Measurements from ENCODE around the gene APOBEC3B. TPM values are rescaled to one million over a fixed set of nuclear protein-coding genes. Genes with fewer than 3 reads are reported as not detected.

The APOBEC3B gene
- total and polyA plus RNA-seq, 2 donors (not counting 3 experiments of a cell fraction or from before 2014, with no cell fraction given), result 10.3 to 19.9 TPM

DNA sequence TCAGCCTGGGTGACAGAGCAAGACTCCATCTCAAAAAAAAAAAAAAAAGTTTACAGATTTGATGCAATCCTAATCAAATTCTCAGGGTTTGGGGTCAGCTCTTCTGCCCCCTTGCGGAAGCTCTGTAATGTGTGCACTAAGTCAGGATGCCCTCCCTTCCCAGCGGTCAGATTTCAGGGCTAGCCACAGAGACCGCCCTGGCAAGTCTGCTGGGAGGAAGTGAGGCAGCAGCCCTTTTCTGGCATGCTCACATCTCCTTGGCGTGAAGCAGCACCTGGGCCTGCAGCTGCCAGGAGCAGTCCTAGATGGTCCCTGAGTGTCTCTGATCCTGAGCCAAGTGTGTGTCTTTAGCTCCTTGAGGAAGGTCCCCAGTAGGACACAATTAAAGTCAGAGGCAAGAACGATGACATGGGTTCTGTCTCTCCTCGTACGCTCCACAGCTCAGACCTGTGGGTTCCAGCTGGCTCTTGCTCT is 21.1 kb downstream of the APOBEC3B start:
- no TSS peak for BruUV-seq (replicated peaks)
- no peaks in the 10 kb centered on the region for H4K20me1 ChIP-seq (replicated peaks; ENCODE audit: control insufficient read depth, extremely low read depth, insufficient read depth, low read length)
- no peaks in the 10 kb centered on the region for H3K27me3 ChIP-seq (ENCODE audit: control insufficient read depth in 2 of 2, insufficient read depth in 2 of 2, low read length in 2 of 2)
- FAIRE-seq, result peak; percentile 89
- no peaks in the 10 kb centered on the region for H3K9me1 ChIP-seq (replicated peaks; ENCODE audit: control insufficient read depth, extremely low read depth, insufficient read depth, low read length)
- POLR2A ChIA-PET, result no interaction called here
- no peak overlapping the region for H3K9ac ChIP-seq (replicated peaks; ENCODE audit: extremely low read depth, insufficient read depth, low read length)
- dilution Hi-C loops (cut with MboI; ENCODE audit: extremely low pct_ligation_motif_present, low sequenced_read_pairs), result no loop called here
- no peak overlapping the region for H3K4me2 ChIP-seq (ENCODE audit: insufficient read depth, low read length)
- TF ChIP-seq FOS (IDR thresholded peaks at IDR 0.05; ENCODE audit: borderline replicate concordance, insufficient read depth, low read length), result no peak
- peak; percentile 67 to 72 for TF ChIP-seq CTCF (IDR thresholded peaks at IDR 0.05; ENCODE audit: extremely low read depth in 1 of 2, insufficient read depth in 1 of 2, low read depth in 1 of 2, low read length in 2 of 2)
- no peak overlapping the region for H3K4me3 ChIP-seq (replicated peaks in 1 of 3; ENCODE audit: insufficient read depth in 1 of 3, low read depth in 1 of 3, low read length in 3 of 3)
- CTCF ChIA-PET, result interaction anchor here (0.7 to 8.1 kb wide), 29 partner anchors 10 to 950 kb away, joined by 3 to 208 read pairs (median 4); partner anchors contain the start of genes APOBEC3B and CBX6
- H3K4me1 ChIP-seq (ENCODE audit: control insufficient read depth, extremely low read depth, insufficient read depth, low read length), result no peaks in the 10 kb centered on the region
- intact Hi-C loops (cut with micrococcal nuclease), result loop anchor here (1.0 to 10.0 kb wide), 4 partner anchors 30 to 312 kb away; partner anchors contain the start of gene RPL3
- no peaks in the 10 kb centered on the region for H3K36me3 ChIP-seq (ENCODE audit: control insufficient read depth in 2 of 2, extremely low read depth in 1 of 2, insufficient read depth in 2 of 2, low read length in 2 of 2)
- peak; percentile 83 for DNase-seq (ENCODE audit: low read depth, low spot score)
- H2AFZ ChIP-seq (ENCODE audit: low read depth, low read length), result peak overlapping the region; percentile 77
- H3K27ac ChIP-seq (ENCODE audit: insufficient read depth, low read depth, low read length), result no peak overlapping the region
- H3K9me3 ChIP-seq (replicated peaks; ENCODE audit: control insufficient read depth, insufficient read depth, low read length), result no peaks in the 10 kb centered on the region
- H3K79me2 ChIP-seq (ENCODE audit: control insufficient read depth, insufficient read depth, low read length), result no peaks in the 10 kb centered on the region

DNA sequence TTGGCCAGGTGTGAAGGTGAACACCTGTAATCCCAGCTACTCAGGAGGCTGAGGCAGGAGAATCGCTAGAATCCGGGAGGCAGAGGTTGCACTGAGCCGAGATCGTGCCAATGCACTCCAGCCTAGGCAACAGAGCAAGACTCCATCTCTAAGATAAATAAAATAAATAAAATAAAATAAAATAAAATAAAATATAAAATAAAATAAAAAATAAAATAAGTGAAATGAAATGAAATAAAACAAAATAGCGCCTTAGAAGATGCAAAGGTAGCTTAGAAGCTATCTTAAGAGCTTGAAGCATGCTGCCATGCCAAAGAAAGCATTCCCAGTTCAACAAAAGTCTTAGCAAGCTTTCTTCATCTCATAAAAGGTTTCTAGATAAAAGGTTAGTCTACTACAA is 25.0 kb downstream of the APOBEC3B start:
- H3K36me3 ChIP-seq (ENCODE audit: control insufficient read depth in 2 of 2, extremely low read depth in 1 of 2, insufficient read depth in 2 of 2, low read length in 2 of 2), result no peaks in the 10 kb centered on the region
- ChIA-PET CTCF (interaction anchor here (1.4 to 8.1 kb wide), 9 partner anchors 36 to 297 kb away, joined by 3 to 70 read pairs (median 4); no protein-coding TSS in a partner anchor), POLR2A (no interaction called here)
- no peaks in the 10 kb centered on the region for H3K9me3 ChIP-seq (replicated peaks; ENCODE audit: control insufficient read depth, insufficient read depth, low read length)
- no peak overlapping the region for H2AFZ ChIP-seq (ENCODE audit: low read depth, low read length)
- no peaks in the 10 kb centered on the region for H3K9me1 ChIP-seq (replicated peaks; ENCODE audit: control insufficient read depth, extremely low read depth, insufficient read depth, low read length)
- H3K27me3 ChIP-seq (ENCODE audit: control insufficient read depth in 2 of 2, insufficient read depth in 2 of 2, low read length in 2 of 2), result no peaks in the 10 kb centered on the region
- BruUV-seq (replicated peaks), result no TSS peak
- TF ChIP-seq MAX (IDR thresholded peaks at IDR 0.05; ENCODE audit: insufficient read depth, insufficient read length), result no peak
- no peak for TF ChIP-seq MYC (IDR thresholded peaks at IDR 0.05; ENCODE audit: low read depth, low read length)
- no peak for TF ChIP-seq POLR2A (IDR thresholded peaks at IDR 0.05; ENCODE audit: low read depth, low read length)
- no peak for TF ChIP-seq EZH2 (IDR thresholded peaks at IDR 0.05; ENCODE audit: borderline replicate concordance, low read depth, low read length, severe bottlenecking)
- TF ChIP-seq CTCF (IDR thresholded peaks at IDR 0.05; ENCODE audit: extremely low read depth in 1 of 2, insufficient read depth in 1 of 2, low read depth in 1 of 2, low read length in 2 of 2), result no peak
- TF ChIP-seq JUN (IDR thresholded peaks at IDR 0.05; ENCODE audit: borderline replicate concordance, insufficient read depth, insufficient read length, low read depth), result no peak
- no peak for TF ChIP-seq POLR2AphosphoS5 (IDR thresholded peaks at IDR 0.05; ENCODE audit: insufficient read depth, low read depth, low read length)
- TF ChIP-seq GATA2 (IDR thresholded peaks at IDR 0.05; ENCODE audit: insufficient read depth, insufficient read length, low read depth, low read length), result no peak
- TF ChIP-seq FOS (IDR thresholded peaks at IDR 0.05; ENCODE audit: borderline replicate concordance, insufficient read depth, low read length), result no peak
- H3K4me1 ChIP-seq (ENCODE audit: control insufficient read depth, extremely low read depth, insufficient read depth, low read length), result no peaks in the 10 kb centered on the region
- H3K4me3 ChIP-seq (replicated peaks in 1 of 3; ENCODE audit: insufficient read depth in 1 of 3, low read depth in 1 of 3, low read length in 3 of 3), result no peak overlapping the region
- no peak overlapping the region for H3K4me2 ChIP-seq (ENCODE audit: insufficient read depth, low read length)
- no peaks in the 10 kb centered on the region for H4K20me1 ChIP-seq (replicated peaks; ENCODE audit: control insufficient read depth, extremely low read depth, insufficient read depth, low read length)
- FAIRE-seq (no peak), DNase-seq (ENCODE audit: low read depth, low spot score) (no peak)
- dilution Hi-C loops (cut with MboI; ENCODE audit: extremely low pct_ligation_motif_present, low sequenced_read_pairs), result no loop called here
- intact Hi-C loops (cut with micrococcal nuclease), result loop anchor here (1.0 to 10.0 kb wide), 2 partner anchors 111 to 308 kb away; partner anchors contain the start of gene RPL3
- no peak overlapping the region for H3K27ac ChIP-seq (ENCODE audit: insufficient read depth, low read depth, low read length)
- H3K79me2 ChIP-seq (ENCODE audit: control insufficient read depth, insufficient read depth, low read length), result no peaks in the 10 kb centered on the region
- H3K9ac ChIP-seq (replicated peaks; ENCODE audit: extremely low read depth, insufficient read depth, low read length), result no peak overlapping the region
